HepG2 (cell line): ENCODE measurements around the gene GAS6. TPM values are rescaled to one million over a fixed set of nuclear protein-coding genes. Genes with fewer than 3 reads are reported as not detected.

Experiments
- ATAC-seq: fragments of 200-7000 bp; cut with Tn5 transposase; 3 replicates; pipeline ENCODE4 v1.9.1; 2020; ENCODE audit warnings: mild to moderate bottlenecking, moderate library complexity
- BruUV-seq: library from RNA; stranded (reverse); fragments of 400-500 nt; replicated peaks from 2 replicates; lab custom pipeline; 2021; lab: Mats Ljungman, UMichigan
- CTCF ChIA-PET: fragments of 300-600 bp; formaldehyde crosslinking; extraction: SDS; loops from one replicate; lab custom pipeline; 2021; ENCODE audit warnings: low total read pairs, inconsistent platforms, low intra/inter-chr PET ratio; lab: Yijun Ruan, JAX
- POLR2A ChIA-PET: fragments of 350-600 bp; sonication (Branson Sonifier 250); formaldehyde crosslinking; loops from one replicate; lab custom pipeline; 2020; ENCODE audit warnings: antibody characterized with exemption, inconsistent platforms; lab: Yijun Ruan, JAX
- DNase-seq: peaks from one replicate; pipeline ENCODE4 v3.0.0-alpha.2; 2015; ENCODE audit warnings: low spot score
- FAIRE-seq: peaks from 3 replicates; lab custom pipeline; 2011; peaks lifted over from hg19 to GRCh38; lab: Jason Lieb, UNC
- H2AFZ ChIP-seq: one replicate; pipeline ENCODE4 v1.6.1; 2011; ENCODE audit warnings: low read length, inconsistent platforms
- H3K27ac ChIP-seq: fragments of 300-600 bp; 3 replicates; pipeline ENCODE4 v1.8.0; 2011; ENCODE audit warnings: mixed run types, mild to moderate bottlenecking, mixed read lengths, low read length, inconsistent platforms; ENCODE audit not compliant: insufficient read depth; ENCODE audit errors: extremely low read length
- H3K27me3 ChIP-seq, 2 experiments: fragments of 200-600 bp in 1 of 2; 2 replicates in 1 of 2; 3 replicates in 1 of 2; pipeline versions ENCODE4 v1.6.0 to v1.8.0; 2011; ENCODE audit warnings: low read length in 2 of 2, mild to moderate bottlenecking in 2 of 2, moderate library complexity in 2 of 2, inconsistent platforms in 1 of 2; ENCODE audit not compliant: insufficient read depth in 2 of 2, control insufficient read depth in 1 of 2
- H3K36me3 ChIP-seq, 2 experiments: fragments of 200-600 bp in 1 of 2; replicated peaks in 1 of 2; 2 replicates in 1 of 2; 3 replicates in 1 of 2; pipeline versions ENCODE4 v1.5.1 to v1.8.0; 2011; ENCODE audit warnings: low read length in 2 of 2, inconsistent platforms in 1 of 2; ENCODE audit not compliant: insufficient read depth in 2 of 2, control insufficient read depth in 1 of 2
- H3K4me1 ChIP-seq: 2 replicates; pipeline ENCODE4 v1.5.1; 2012; ENCODE audit warnings: low read length, inconsistent platforms; ENCODE audit not compliant: insufficient read depth
- H3K4me2 ChIP-seq: 2 replicates; pipeline ENCODE4 v1.6.0; 2011; ENCODE audit warnings: low read depth, low read length, inconsistent platforms
- H3K4me3 ChIP-seq, 3 experiments: fragments of 200-600 bp in 1 of 3; sonication (generic), shearing (Covaris generic) in 1 of 3; replicated peaks in 1 of 3; 2 replicates each; pipeline ENCODE4 v1.5.1; 2011 to 2016; ENCODE audit warnings: low read length in 3 of 3, inconsistent platforms in 2 of 3, low read depth in 2 of 3, mild to moderate bottlenecking in 2 of 3, control low read depth in 1 of 3, mixed read lengths in 1 of 3; ENCODE audit not compliant: insufficient read depth in 1 of 3
- H3K79me2 ChIP-seq: one replicate; pipeline ENCODE4 v1.6.1; 2011; ENCODE audit warnings: low read length, inconsistent platforms; ENCODE audit not compliant: insufficient read depth
- H3K9ac ChIP-seq: 2 replicates; pipeline ENCODE4 v1.6.0; 2011; ENCODE audit warnings: mild to moderate bottlenecking, low read depth, low read length, inconsistent platforms; ENCODE audit not compliant: insufficient read depth
- H3K9me3 ChIP-seq: 2 replicates; pipeline ENCODE4 v1.5.1; 2012; ENCODE audit warnings: mild to moderate bottlenecking, low read length
- H4K20me1 ChIP-seq: 2 replicates; pipeline ENCODE4 v1.6.0; 2011; ENCODE audit warnings: inconsistent platforms, mild to moderate bottlenecking, low read length, moderate library complexity; ENCODE audit not compliant: insufficient read depth
- ELK4 ChIP-seq: sonication (generic); formaldehyde crosslinking; IDR thresholded peaks from 2 replicates; pipeline ENCODE4 v1.9.0; 2021; ENCODE audit warnings: missing genetic modification reagents, borderline replicate concordance
- SETDB1 ChIP-seq: sonication (generic); formaldehyde crosslinking; IDR thresholded peaks from 2 replicates; pipeline ENCODE4 v1.5.1; 2020; ENCODE audit warnings: missing genetic modification reagents, mild to moderate bottlenecking, borderline replicate concordance
- ZNF766 ChIP-seq: sonication (generic); formaldehyde crosslinking; IDR thresholded peaks from 2 replicates; pipeline ENCODE4 v1.5.0; 2020; ENCODE audit warnings: missing genetic modification reagents, borderline replicate concordance
- WGBS: methylation state at CpG from one replicate; pipeline ENCODE4 v1.1.6; 2017; ENCODE audit warnings: low lambda C conversion rate; 5-methylcytosine and 5-hydroxymethylcytosine counted together
- in situ Hi-C: cut with HindIII; loops from 2 replicates; pipeline ENCODE4 v1.10.0; 2017; ENCODE audit warnings: low pct_unique_long_range_greater_than_20kb; ENCODE audit not compliant: extremely low pct_ligation_motif_present
- intact Hi-C: fragments of 100-400 bp; cut with micrococcal nuclease; formaldehyde crosslinking; loops from one replicate; pipeline ENCODE4 v1.10.0; 2022; ENCODE audit not compliant: unreplicated experiment
- polyA plus RNA-seq, 8 experiments: library from polyadenylated mRNA; depleted of rRNA in 3 of 8; stranded (reverse) in 7 of 8; unstranded in 1 of 8; fragments of >200 nt; fragmentation: Illumina TruSeq in 4 of 8; extraction: Trizol in 4 of 8; gene quantifications; 2 replicates each; pipeline versions ENCODE4 v1.2.1 to v1.2.3, GENCODE V29; 2011 to 2016; ENCODE audit warnings: low read depth in 4 of 8, missing spikeins in 1 of 8, mixed read lengths in 1 of 8; ENCODE audit not compliant: insufficient read depth in 1 of 8
- total RNA-seq, 5 experiments: library from RNA; depleted of rRNA; stranded (reverse); fragments of >200 nt; fragmentation: Illumina TruSeq; extraction: Trizol; gene quantifications; 2 replicates each; pipeline ENCODE4 v1.2.3, GENCODE V29; 2016; ENCODE audit warnings: low read depth in 1 of 5
- TF ChIP-seq, protein P1 (sequence below): sonication (generic); formaldehyde crosslinking; IDR thresholded peaks from 2 replicates; pipeline ENCODE4 v1.9.0; 2021; ENCODE audit warnings: missing genetic modification reagents, mild to moderate bottlenecking, borderline replicate concordance

Gene GAS6
- total and polyA plus RNA-seq, 2 of the 13 experiments (the other 11 are each of a cell fraction or from before 2014, with no cell fraction given): 0.09 to 0.24 TPM

DNA sequence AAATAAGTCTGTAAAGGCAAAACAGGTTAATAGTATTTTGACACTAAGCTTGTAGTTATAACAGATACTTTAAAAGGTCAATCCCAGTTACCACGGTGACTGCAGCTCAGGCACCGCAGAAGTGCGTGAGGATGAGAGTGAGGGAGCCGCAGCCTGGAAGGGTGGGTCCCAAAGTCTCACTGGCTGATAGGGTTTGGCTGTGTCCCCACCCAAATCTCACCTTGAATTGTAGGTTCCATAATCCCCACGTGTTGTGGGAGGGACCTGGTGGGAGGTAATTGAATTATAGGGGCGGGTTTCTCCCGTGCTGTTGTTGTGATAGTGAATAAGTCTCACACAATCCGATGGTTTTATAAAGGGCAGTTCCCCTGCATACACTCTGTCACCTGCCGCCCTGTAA is 40.0 kb upstream of the GAS6 start:
- 68% methylated on average over 9 of the region's 9 CpGs for WGBS
- Histone ChIP-seq H3K4me3 (no peak overlapping the region), H3K4me2 (no peak overlapping the region), H3K36me3 (no peaks in the 10 kb centered on the region), H4K20me1 (no peaks in the 10 kb centered on the region), H3K4me1 (no peaks in the 10 kb centered on the region), H3K9ac (no peak overlapping the region), H2AFZ (no peak overlapping the region), H3K27me3 (peaks cover 4 to 38% of the 10 kb centered on the region in 2 experiments), H3K27ac (no peak overlapping the region), H3K9me3 (no peaks in the 10 kb centered on the region), H3K79me2 (no peaks in the 10 kb centered on the region)
- intact Hi-C loops (loop anchor here (2.0 kb wide), 1 partner anchor 87 kb away; no protein-coding TSS in a partner anchor), in situ Hi-C loops (loop anchor here (5.0 kb wide), 1 partner anchor 87 kb away; no protein-coding TSS in a partner anchor)
- CTCF ChIA-PET: interaction anchor here (2.1 kb wide), 1 partner anchor 87 kb away, joined by 12 read pairs; no protein-coding TSS in a partner anchor
- TF ChIP-seq ZNF766 (CRISPR knock-in tag) (no peak), ELK4 (CRISPR knock-in tag) (no peak), SETDB1 (no peak)
- TF ChIP-seq, protein P1, sequence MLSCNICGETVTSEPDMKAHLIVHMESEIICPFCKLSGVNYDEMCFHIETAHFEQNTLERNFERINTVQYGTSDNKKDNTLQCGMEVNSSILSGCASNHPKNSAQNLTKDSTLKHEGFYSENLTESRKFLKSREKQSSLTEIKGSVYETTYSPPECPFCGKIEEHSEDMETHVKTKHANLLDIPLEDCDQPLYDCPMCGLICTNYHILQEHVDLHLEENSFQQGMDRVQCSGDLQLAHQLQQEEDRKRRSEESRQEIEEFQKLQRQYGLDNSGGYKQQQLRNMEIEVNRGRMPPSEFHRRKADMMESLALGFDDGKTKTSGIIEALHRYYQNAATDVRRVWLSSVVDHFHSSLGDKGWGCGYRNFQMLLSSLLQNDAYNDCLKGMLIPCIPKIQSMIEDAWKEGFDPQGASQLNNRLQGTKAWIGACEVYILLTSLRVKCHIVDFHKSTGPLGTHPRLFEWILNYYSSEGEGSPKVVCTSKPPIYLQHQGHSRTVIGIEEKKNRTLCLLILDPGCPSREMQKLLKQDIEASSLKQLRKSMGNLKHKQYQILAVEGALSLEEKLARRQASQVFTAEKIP (CRISPR knock-in tag): no peak
- FAIRE-seq (no peak), ATAC-seq (no peak), DNase-seq (no peak)
- POLR2A ChIA-PET: no interaction called here
- BruUV-seq: no TSS peak
